Neuron (in vitro differentiated cells): ENCODE data around the gene TNNT2.

Experiments used
- H2AFZ ChIP-seq: one replicate; pipeline ENCODE4 v1.6.1; 2013; ENCODE audit warnings: low read depth, mild to moderate bottlenecking, inconsistent platforms, low read length, moderate library complexity
- H3K27me3 ChIP-seq: one replicate; pipeline ENCODE4 v1.6.1; 2013; ENCODE audit warnings: low read length; ENCODE audit not compliant: insufficient read depth
- H3K36me3 ChIP-seq: one replicate; pipeline ENCODE4 v1.6.1; 2013; ENCODE audit warnings: low read length; ENCODE audit not compliant: insufficient read depth
- H3K4me1 ChIP-seq: one replicate; pipeline ENCODE4 v1.6.1; 2013; ENCODE audit warnings: low read length; ENCODE audit not compliant: insufficient read depth
- H3K4me3 ChIP-seq: 2 replicates; pipeline ENCODE4 v1.5.1; 2013; ENCODE audit warnings: mild to moderate bottlenecking, low read length, moderate library complexity
- H3K9me3 ChIP-seq: one replicate; pipeline ENCODE4 v1.6.1; 2013; ENCODE audit warnings: low read length

Gene TNNT2

DNA sequence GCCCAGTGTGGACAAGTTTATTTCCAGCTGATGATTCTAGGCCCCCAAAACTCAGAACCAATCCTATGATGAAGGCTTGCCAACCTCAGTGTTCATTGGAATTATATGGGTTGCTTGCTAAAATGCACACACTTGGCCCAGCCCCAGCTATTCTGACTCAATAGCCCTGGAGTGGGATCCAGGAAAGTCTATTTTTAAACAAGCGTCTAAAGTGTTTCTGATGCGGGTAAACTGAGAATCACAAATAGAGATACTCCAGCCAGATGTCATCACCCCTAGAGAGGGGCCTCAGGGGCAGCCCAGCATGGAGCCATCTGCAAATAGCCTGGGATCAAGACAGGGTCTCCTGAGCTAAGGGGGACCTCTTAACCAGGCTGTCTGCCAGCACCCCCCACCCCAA is 48.2 kb downstream of the TNNT2 start:
- H2AFZ ChIP-seq, result no peak overlapping the region
- H3K4me1 ChIP-seq, result no peaks in the 10 kb centered on the region
- peaks cover 3% of the 10 kb centered on the region for H3K27me3 ChIP-seq
- H3K4me3 ChIP-seq, result no peak overlapping the region
- H3K36me3 ChIP-seq, result no peaks in the 10 kb centered on the region
- H3K9me3 ChIP-seq, result no peaks in the 10 kb centered on the region

DNA sequence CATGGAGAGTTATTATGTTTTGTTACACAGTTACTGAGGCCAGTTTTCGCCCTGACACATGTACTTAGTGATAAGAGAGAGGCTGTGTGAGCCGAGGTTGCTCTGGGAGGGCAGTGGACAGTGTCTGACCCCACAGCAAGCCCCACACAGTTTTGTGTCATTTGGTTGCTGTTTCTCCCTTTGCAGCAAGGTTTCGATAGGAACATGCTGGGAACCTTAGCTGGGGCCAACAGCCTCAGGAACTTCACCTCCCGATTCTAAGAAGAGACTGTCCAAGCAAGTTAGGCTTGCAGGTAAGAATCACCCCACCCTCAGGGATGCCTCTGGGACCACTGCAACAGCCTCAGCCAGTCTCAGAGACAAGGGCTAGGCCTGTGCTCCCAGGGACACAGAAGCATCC is 48.9 kb downstream of the TNNT2 start:
- H3K9me3 ChIP-seq, result no peaks in the 10 kb centered on the region
- no peaks in the 10 kb centered on the region for H3K36me3 ChIP-seq
- H3K4me3 ChIP-seq, result no peak overlapping the region
- peaks cover 5% of the 10 kb centered on the region for H3K27me3 ChIP-seq
- H2AFZ ChIP-seq, result no peak overlapping the region
- no peaks in the 10 kb centered on the region for H3K4me1 ChIP-seq

DNA sequence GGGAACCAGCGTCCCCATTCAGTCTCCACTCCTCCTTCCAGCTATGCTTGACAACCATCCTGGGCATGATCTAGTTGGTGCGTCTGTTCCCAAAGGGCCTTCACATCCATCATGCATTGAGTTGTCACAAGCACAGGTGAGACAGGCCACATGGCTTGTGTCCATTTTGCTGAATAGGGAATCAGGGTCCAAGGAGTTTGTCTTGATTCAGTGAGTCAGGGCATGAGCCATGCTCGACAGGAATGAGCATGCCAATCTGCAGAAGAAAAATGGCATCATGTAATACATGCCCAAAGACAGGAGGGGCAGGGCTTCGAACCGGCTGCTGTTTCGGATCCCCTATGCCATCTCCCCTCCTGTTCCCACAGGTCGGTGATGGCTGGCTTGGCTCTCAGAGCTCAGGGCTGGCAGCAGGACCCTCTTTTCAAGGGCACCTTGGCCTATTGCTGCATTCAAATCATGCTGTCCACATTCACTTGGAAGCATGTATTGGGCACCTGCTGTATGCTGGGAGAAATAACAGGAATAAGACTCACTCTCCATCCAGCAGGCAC is 49.7 kb downstream of the TNNT2 start:
- Histone ChIP-seq H2AFZ (no peak overlapping the region), H3K4me3 (no peak overlapping the region), H3K4me1 (no peaks in the 10 kb centered on the region), H3K36me3 (no peaks in the 10 kb centered on the region), H3K27me3 (peaks cover 9% of the 10 kb centered on the region), H3K9me3 (no peaks in the 10 kb centered on the region)

DNA sequence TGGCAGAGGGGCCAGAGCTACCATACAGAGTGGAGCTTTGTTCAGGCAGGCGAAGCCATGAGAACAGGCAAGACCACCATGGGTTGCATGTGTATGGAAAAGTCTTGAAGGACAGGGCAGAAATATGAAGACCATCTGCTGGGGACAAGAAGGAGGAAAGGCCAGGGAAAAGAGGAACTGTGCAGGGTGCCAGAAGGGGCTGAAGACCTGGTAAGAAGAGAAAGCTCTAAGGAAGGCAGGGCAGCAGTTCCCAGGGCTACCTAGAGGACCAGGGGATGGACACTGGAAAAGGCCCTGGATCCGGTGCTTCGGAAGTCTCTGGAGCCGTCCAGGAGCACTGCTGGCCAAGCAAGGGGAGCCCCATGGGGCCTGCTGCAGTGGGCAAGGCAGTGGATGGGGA is 50.8 kb downstream of the TNNT2 start:
- Histone ChIP-seq H2AFZ (no peak overlapping the region), H3K27me3 (peaks cover 9% of the 10 kb centered on the region), H3K9me3 (no peaks in the 10 kb centered on the region), H3K4me1 (no peaks in the 10 kb centered on the region), H3K36me3 (no peaks in the 10 kb centered on the region), H3K4me3 (no peak overlapping the region)

DNA sequence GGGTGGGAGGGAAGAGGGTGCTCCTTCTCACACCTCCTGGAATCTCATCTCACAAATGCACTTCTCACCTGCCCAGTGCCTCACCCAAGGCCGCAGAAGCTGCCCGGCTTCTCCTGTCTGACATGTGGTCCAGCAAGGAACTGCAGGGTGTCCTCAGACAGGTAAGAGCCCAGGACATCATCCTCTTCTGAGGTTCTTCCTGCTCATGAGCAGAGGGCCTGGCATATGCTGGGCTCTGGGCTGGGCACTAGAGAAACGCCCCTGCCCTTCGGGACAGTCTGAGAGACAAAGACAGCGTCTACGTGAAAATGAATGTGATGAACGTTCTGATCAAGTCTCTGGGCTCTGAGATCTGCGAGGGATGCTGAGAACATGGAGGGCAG is 51.8 kb downstream of the TNNT2 start:
- Histone ChIP-seq H3K4me3 (no peak overlapping the region), H3K9me3 (no peaks in the 10 kb centered on the region), H3K4me1 (no peaks in the 10 kb centered on the region), H3K27me3 (peaks cover 9% of the 10 kb centered on the region), H3K36me3 (no peaks in the 10 kb centered on the region), H2AFZ (no peak overlapping the region)

DNA sequence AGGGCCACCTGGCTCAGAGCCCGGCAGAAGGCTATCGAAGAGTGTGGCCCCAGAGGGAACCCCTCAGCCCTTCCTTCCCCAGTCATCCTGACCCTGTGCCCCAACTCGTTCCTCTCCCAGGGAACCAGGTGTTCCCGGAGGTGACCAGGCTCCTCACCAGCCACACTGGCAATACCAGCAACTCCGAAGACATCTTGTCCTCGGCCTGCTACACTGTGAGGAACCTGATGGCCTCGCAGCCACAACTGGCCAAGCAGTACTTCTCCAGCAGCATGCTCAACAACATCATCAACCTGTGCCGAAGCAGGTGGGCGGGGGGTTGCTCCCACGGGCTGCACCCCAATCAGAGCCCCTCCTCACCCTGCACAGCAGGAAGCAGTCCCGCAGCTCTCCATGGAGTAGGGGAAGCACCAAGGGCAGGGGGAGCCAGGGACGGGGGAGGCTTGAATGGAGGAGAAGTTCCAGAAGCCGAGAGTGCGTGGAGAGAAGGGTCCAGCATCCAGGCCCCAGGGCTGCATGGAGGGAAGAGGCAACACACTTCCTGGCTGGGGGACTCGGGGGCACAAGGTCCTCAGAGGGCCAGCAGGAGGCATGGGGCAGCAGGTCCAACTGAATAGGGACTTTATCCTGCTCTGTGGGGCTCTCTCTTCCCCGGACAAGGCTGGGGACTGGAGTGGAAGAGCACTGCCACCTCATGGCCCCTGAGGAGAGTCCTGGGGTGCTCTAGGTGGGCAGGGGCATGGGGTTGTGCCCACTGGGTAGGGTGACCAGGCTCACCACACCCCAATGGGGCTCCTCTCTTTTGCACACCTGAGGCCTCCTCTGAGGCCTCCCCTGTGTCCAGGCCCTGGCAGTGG is 52.4 kb downstream of the TNNT2 start:
- H3K4me3 ChIP-seq, result no peak overlapping the region
- peaks cover 9% of the 10 kb centered on the region for H3K27me3 ChIP-seq

DNA sequence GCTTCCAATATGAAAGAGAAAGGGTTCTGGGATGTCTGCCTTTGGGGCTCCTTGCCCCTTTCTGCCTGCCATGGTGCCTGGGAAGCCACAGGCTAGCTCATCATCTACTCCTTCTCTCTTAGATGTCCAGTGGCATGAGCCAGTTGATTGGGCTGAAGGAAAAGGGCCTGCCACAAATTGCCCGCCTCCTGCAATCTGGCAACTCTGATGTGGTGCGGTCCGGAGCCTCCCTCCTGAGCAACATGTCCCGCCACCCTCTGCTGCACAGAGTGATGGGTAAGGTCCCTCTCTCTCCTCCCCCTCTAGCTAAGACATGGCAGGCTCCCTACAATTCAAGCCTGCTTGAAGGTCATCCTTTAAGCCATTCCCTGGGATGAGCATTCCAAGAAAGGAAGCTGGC is 53.2 kb downstream of the TNNT2 start:
- H3K4me3 ChIP-seq, result no peak overlapping the region
- H3K27me3 ChIP-seq, result peaks cover 10% of the 10 kb centered on the region
- no peaks in the 10 kb centered on the region for H3K36me3 ChIP-seq
- H2AFZ ChIP-seq, result no peak overlapping the region
- H3K4me1 ChIP-seq, result no peaks in the 10 kb centered on the region
- H3K9me3 ChIP-seq, result no peaks in the 10 kb centered on the region

More for the DNA sequence above, 52.4 kb downstream of the TNNT2 start:
- no peaks in the 10 kb centered on the region for H3K36me3 ChIP-seq
- no peak overlapping the region for H2AFZ ChIP-seq
- H3K4me1 ChIP-seq, result no peaks in the 10 kb centered on the region
- no peaks in the 10 kb centered on the region for H3K9me3 ChIP-seq

DNA sequence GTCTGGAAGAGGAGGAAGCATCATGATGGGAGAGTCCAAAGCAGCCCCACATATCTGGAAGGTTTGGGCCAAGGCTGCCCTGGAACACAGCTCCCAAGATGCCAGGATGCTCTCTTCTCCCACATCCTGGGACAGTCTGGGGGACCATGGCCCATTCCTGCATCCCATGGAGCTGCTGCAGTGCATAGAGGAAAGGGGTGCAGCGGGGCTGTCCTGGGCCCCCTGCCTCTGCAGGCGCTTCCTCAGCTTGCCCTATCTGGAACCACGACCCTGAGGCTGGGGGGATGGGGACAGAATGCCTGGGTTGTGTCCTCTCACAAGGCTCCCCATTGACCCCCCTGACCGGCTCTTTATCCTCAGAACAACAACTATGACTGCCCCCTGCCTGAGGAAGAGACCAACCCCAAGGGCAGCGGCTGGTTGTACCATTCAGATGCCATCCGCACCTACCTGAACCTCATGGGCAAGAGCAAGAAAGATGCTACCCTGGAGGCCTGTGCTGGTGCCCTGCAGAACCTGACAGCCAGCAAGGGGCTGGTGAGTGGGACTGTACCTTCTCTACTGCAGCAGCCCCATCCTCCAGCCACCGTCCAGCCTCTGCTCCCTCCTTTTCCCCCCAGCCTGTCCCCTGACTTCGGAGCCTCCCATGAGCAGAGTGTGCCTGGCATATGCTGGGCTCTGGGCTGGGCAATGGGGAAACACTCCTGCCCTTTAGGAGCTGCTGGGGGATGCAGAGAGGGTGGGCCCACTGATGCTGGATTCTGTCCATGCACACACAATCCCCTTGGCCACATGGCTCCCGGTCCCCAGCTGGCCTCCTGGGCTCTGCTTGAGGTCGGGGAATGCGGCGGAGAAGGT is 54.6 kb downstream of the TNNT2 start:
- Histone ChIP-seq H3K36me3 (no peaks in the 10 kb centered on the region), H3K27me3 (peaks cover 17% of the 10 kb centered on the region), H3K9me3 (no peaks in the 10 kb centered on the region)

DNA sequence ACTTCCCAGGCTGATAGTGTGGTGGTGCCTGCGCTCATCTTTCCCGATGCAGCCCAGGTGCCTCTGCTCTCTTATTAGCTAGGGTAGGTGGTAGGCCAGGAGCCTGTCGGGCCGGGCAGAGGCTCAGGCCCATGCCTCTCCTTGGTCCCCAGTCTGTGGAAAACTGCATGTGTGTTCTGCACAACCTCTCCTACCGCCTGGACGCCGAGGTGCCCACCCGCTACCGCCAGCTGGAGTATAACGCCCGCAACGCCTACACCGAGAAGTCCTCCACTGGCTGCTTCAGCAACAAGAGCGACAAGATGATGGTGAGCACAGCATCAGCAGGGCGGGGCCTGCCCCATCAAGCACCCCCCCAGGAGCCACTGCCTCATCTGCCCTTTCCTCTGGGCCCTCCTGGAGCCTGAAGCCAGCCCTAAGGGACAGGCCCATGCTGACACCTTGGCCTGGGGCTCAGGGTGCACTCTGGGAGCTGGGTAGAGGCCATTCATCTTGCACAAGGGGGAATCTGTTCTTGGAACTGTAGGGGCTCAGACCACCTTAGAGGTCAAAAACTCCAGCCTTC is 55.6 kb downstream of the TNNT2 start:
- peaks cover 22% of the 10 kb centered on the region for H3K27me3 ChIP-seq
- no peaks in the 10 kb centered on the region for H3K4me1 ChIP-seq
- H3K36me3 ChIP-seq, result no peaks in the 10 kb centered on the region
- H2AFZ ChIP-seq, result no peak overlapping the region
- H3K4me3 ChIP-seq, result no peak overlapping the region
- H3K9me3 ChIP-seq, result no peaks in the 10 kb centered on the region

More for the DNA sequence above, 54.6 kb downstream of the TNNT2 start:
- Histone ChIP-seq H3K4me3 (no peak overlapping the region), H3K4me1 (no peaks in the 10 kb centered on the region), H2AFZ (no peak overlapping the region)

DNA sequence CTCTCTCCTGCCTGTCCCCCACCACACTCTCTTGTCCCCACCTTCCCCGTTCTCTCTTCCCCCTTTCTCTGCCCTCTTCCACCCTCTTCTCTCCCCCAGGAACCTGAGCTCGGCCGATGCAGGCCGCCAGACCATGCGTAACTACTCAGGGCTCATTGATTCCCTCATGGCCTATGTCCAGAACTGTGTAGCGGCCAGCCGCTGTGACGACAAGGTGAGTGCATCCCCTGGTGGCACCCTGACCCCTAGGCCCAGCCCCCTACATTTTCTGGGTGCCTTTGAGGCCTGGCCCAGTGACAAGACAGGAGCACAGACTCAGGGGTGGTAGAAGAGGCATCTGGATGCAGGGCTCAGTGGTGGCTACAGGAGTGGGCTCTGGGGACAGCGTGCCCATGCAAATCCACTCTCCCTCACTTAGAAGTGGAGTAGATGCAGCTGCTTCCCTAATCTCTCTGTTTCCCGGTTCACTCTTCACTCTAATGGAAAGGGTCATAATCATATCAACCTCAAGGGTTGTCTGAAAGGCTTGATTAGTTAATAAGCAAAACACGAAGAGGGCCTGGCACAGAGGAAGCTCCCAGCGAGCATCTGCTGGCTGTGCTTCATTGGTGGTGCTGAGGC is 57.2 kb downstream of the TNNT2 start:
- Histone ChIP-seq H2AFZ (no peak overlapping the region), H3K4me3 (no peak overlapping the region), H3K27me3 (peaks cover 27% of the 10 kb centered on the region), H3K9me3 (no peaks in the 10 kb centered on the region), H3K4me1 (no peaks in the 10 kb centered on the region), H3K36me3 (no peaks in the 10 kb centered on the region)

DNA sequence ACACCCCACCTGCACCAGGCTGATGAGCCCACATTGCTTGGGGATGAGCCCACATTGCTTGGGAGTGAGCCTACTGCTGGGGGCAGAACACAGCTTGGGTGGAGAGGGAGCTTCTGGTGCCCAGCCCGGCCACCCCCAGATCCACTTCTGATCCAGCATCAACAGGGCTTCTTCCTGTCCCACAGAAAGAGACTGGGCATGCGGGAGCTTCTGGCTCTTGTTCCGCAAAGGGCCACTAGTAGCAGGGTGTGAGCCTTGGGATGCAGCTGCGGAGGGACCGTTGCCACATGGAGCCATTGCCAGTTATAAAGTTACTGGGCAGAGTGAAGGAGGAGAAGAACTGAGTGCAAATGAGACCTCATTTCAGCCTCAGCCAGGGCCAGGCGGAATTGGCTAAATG is 57.8 kb downstream of the TNNT2 start:
- H2AFZ ChIP-seq, result no peak overlapping the region
- peaks cover 27% of the 10 kb centered on the region for H3K27me3 ChIP-seq
- H3K4me1 ChIP-seq, result no peaks in the 10 kb centered on the region
- no peak overlapping the region for H3K4me3 ChIP-seq
- no peaks in the 10 kb centered on the region for H3K9me3 ChIP-seq
- H3K36me3 ChIP-seq, result no peaks in the 10 kb centered on the region

DNA sequence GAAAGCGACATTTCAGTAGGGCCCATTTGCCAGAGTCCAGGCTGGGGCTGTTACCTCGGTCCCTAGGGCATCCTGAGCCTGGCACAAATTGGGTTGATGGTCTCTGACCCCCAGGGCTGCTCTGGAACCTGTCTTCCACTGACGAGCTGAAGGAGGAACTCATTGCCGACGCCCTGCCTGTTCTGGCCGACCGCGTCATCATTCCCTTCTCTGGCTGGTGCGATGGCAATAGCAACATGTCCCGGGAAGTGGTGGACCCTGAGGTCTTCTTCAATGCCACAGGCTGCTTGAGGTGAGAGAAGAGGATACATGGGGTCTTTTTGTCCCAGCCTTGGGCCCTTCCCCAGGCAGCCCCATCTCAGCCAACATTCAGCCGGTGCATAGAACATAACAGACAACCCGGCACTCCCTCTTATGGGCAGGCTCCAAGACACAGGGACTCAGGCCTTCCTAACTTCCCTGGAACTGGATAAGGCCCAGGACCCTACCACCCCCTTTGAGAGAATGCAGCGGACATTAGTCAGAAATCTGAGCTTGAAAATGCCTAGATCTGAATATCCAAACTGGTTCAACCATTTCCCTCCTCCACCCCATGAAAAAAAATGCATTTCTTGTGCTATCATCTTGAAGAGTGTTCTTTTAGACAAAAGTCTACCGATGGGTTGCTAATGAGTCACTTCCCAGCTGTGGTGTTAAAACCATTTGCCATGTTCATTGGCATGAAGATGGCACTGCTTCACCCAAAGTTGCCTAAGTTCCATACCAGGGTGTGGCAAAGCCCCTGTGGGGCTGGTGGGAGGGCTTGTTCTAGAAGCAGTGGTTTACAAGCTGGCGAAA is 58.8 kb downstream of the TNNT2 start:
- Histone ChIP-seq H2AFZ (no peak overlapping the region), H3K4me1 (no peaks in the 10 kb centered on the region), H3K9me3 (no peaks in the 10 kb centered on the region), H3K4me3 (no peak overlapping the region), H3K36me3 (no peaks in the 10 kb centered on the region), H3K27me3 (peaks cover 25% of the 10 kb centered on the region)
